H9 (cell line): ENCODE results near the gene FARP1. TPM values are rescaled to one million over a fixed set of nuclear protein-coding genes. Genes with fewer than 3 reads are reported as not detected.

Experiments used
- DNase-seq: peaks from one replicate; pipeline ENCODE4 v3.0.0-alpha.2; 2017
- H2AFZ ChIP-seq: one replicate; pipeline ENCODE4 v1.6.1; 2013; ENCODE audit warnings: mild to moderate bottlenecking, low read length, control low read depth, moderate library complexity
- H2AK5ac ChIP-seq: 2 replicates; pipeline ENCODE4 v1.6.1; 2013; ENCODE audit warnings: low read length, control low read depth, mixed read lengths; ENCODE audit not compliant: insufficient read length
- H2BK120ac ChIP-seq: one replicate; pipeline ENCODE4 v1.6.1; 2013; ENCODE audit warnings: low read depth, mild to moderate bottlenecking, low read length, control low read depth, inconsistent platforms; ENCODE audit not compliant: poor library complexity, severe bottlenecking
- H2BK12ac ChIP-seq: 2 replicates; pipeline ENCODE4 v1.6.1; 2013; ENCODE audit warnings: low read length, control low read depth, mixed read lengths, low read depth; ENCODE audit not compliant: insufficient read length
- H2BK15ac ChIP-seq: 2 replicates; pipeline ENCODE4 v1.6.1; 2013; ENCODE audit warnings: low read depth, low read length, control low read depth
- H2BK20ac ChIP-seq: one replicate; pipeline ENCODE4 v1.6.1; 2013; ENCODE audit warnings: low read depth, mild to moderate bottlenecking, low read length, control low read depth, inconsistent platforms; ENCODE audit not compliant: poor library complexity, severe bottlenecking
- H2BK5ac ChIP-seq: 2 replicates; pipeline ENCODE4 v1.6.1; 2013; ENCODE audit warnings: low read length, control low read depth, mixed read lengths; ENCODE audit not compliant: insufficient read length
- H3K14ac ChIP-seq: 2 replicates; pipeline ENCODE4 v1.6.1; 2013; ENCODE audit warnings: low read length, control low read depth; ENCODE audit not compliant: insufficient read depth
- H3K18ac ChIP-seq: 2 replicates; pipeline ENCODE4 v1.6.1; 2013; ENCODE audit warnings: low read depth, mild to moderate bottlenecking, mixed read lengths, low read length, control low read depth; ENCODE audit not compliant: insufficient read length
- H3K23ac ChIP-seq: 2 replicates; pipeline ENCODE4 v1.6.1; 2013; ENCODE audit warnings: low read length, control low read depth, mixed read lengths, low read depth; ENCODE audit not compliant: insufficient read length
- H3K23me2 ChIP-seq: 2 replicates; pipeline ENCODE4 v1.6.1; 2013; ENCODE audit warnings: low read depth, mild to moderate bottlenecking, mixed read lengths, low read length, control low read depth; ENCODE audit not compliant: insufficient read length, poor library complexity, severe bottlenecking
- H3K27ac ChIP-seq: 2 replicates; pipeline ENCODE4 v1.5.1; 2013; ENCODE audit warnings: low read length, control low read depth, mixed read lengths, low read depth; ENCODE audit not compliant: insufficient read length
- H3K27me3 ChIP-seq: 2 replicates; pipeline ENCODE4 v1.6.1; 2013; ENCODE audit warnings: low read length, control low read depth, inconsistent platforms; ENCODE audit not compliant: insufficient read depth
- H3K4ac ChIP-seq: 2 replicates; pipeline ENCODE4 v1.6.1; 2013; ENCODE audit warnings: low read depth, mild to moderate bottlenecking, control low read depth, inconsistent platforms, low read length, moderate library complexity
- H3K4me1 ChIP-seq: 2 replicates; pipeline ENCODE4 v1.6.1; 2013; ENCODE audit warnings: low read length, control low read depth, inconsistent platforms; ENCODE audit not compliant: insufficient read depth
- H3K4me2 ChIP-seq: 2 replicates; pipeline ENCODE4 v1.6.1; 2013; ENCODE audit warnings: low read length, control low read depth, mixed read lengths; ENCODE audit not compliant: insufficient read length, insufficient read depth
- H3K56ac ChIP-seq: 2 replicates; pipeline ENCODE4 v1.6.1; 2013; ENCODE audit warnings: low read depth, mild to moderate bottlenecking, mixed read lengths, low read length, control low read depth; ENCODE audit not compliant: insufficient read length
- H3K79me1 ChIP-seq: 2 replicates; pipeline ENCODE4 v1.6.1; 2013; ENCODE audit warnings: low read depth, mild to moderate bottlenecking, moderate library complexity, low read length, control low read depth, inconsistent platforms; ENCODE audit not compliant: insufficient read depth, poor library complexity, severe bottlenecking
- H3K79me2 ChIP-seq: 2 replicates; pipeline ENCODE4 v1.6.1; 2013; ENCODE audit warnings: low read length, control low read depth, inconsistent platforms; ENCODE audit not compliant: insufficient read depth
- H3K9ac ChIP-seq: 2 replicates; pipeline ENCODE4 v1.6.1; 2013; ENCODE audit warnings: low read length, control low read depth, mixed read lengths; ENCODE audit not compliant: insufficient read length; ENCODE audit errors: extremely low read depth
- H3K9me3 ChIP-seq: one replicate; pipeline ENCODE4 v1.6.1; 2013; ENCODE audit warnings: low read depth, low read length, inconsistent platforms; ENCODE audit not compliant: control insufficient read depth
- H3T11ph ChIP-seq: one replicate; pipeline ENCODE4 v1.6.1; 2013; ENCODE audit warnings: mild to moderate bottlenecking, low read length, control low read depth, inconsistent platforms
- H4K20me1 ChIP-seq: one replicate; pipeline ENCODE4 v1.6.1; 2013; ENCODE audit not compliant: control insufficient read depth, insufficient read length, insufficient read depth
- H4K5ac ChIP-seq: 2 replicates; pipeline ENCODE4 v1.6.1; 2013; ENCODE audit warnings: low read depth, mild to moderate bottlenecking, mixed read lengths, low read length, control low read depth; ENCODE audit not compliant: insufficient read length
- H4K8ac ChIP-seq: replicated peaks from 2 replicates; pipeline ENCODE4 v1.6.1; 2013; ENCODE audit warnings: low read length, control low read depth, mixed read lengths, low read depth; ENCODE audit not compliant: insufficient read length
- H4K91ac ChIP-seq: 2 replicates; pipeline ENCODE4 v1.6.1; 2013; ENCODE audit warnings: low read depth, mild to moderate bottlenecking, moderate library complexity, mixed read lengths, low read length, control low read depth; ENCODE audit not compliant: insufficient read length
- H3K27ac Mint-ChIP-seq, 3 experiments: 2 replicates in 2 of 3; 3 replicates in 1 of 3; pipeline ENCODE4 v1.8.0; 2020 to 2021; ENCODE audit warnings: mixed read lengths in 3 of 3, mild to moderate bottlenecking in 1 of 3, moderate library complexity in 1 of 3
- H3K27me3 Mint-ChIP-seq: 2 replicates; pipeline ENCODE4 v1.8.0; 2021; ENCODE audit warnings: low read depth, mild to moderate bottlenecking, moderate library complexity, mixed read lengths
- H3K36me3 Mint-ChIP-seq, 3 experiments: 2 replicates in 2 of 3; 3 replicates in 1 of 3; pipeline ENCODE4 v1.8.0; 2020 to 2021; ENCODE audit warnings: low read depth in 3 of 3, mixed read lengths in 3 of 3; ENCODE audit not compliant: insufficient read depth in 1 of 3
- H3K4me1 Mint-ChIP-seq, 2 experiments: 2 replicates each; pipeline ENCODE4 v1.8.0; 2020; ENCODE audit warnings: mixed read lengths in 2 of 2
- H3K4me3 Mint-ChIP-seq, 2 experiments: 2 replicates in 1 of 2; 3 replicates in 1 of 2; pipeline ENCODE4 v1.8.0; 2020 to 2021; ENCODE audit warnings: mild to moderate bottlenecking in 2 of 2, mixed read lengths in 2 of 2, moderate library complexity in 1 of 2
- H3K9me3 Mint-ChIP-seq, 2 experiments: 2 replicates in 1 of 2; 3 replicates in 1 of 2; pipeline ENCODE4 v1.8.0; 2020; ENCODE audit warnings: mild to moderate bottlenecking in 2 of 2, mixed read lengths in 2 of 2, moderate library complexity in 1 of 2
- CTCF ChIP-seq: fragments of 200-600 bp; sonication (generic); conservative IDR thresholded peaks from 3 replicates; pipeline ENCODE4 v1.8.0; 2021; ENCODE audit warnings: antibody characterized with exemption, mild to moderate bottlenecking
- total RNA-seq: library from RNA; stranded (reverse); gene quantifications from 2 replicates; pipeline ENCODE4 v1.2.1, GENCODE V29; 2021

FARP1 gene
- total RNA-seq, 1 experiment from 2014 or later = 95.9 TPM

- Histone ChIP-seq H2BK15ac (no peak overlapping the region), H3K23ac (no peak overlapping the region), H3K14ac (no peak overlapping the region), H3T11ph (no peak overlapping the region), H3K4ac (no peak overlapping the region), H3K79me2 (no peaks in the 10 kb centered on the region; the same call in 1 of the 2 replicates), H3K4me1 (no peaks in the 10 kb centered on the region), H3K27me3 (no peaks in the 10 kb centered on the region), H3K4me2 (no peak overlapping the region), H2AFZ (no peak overlapping the region), H3K56ac (no peak overlapping the region), H3K18ac (no peak overlapping the region), H4K5ac (no peak overlapping the region), H4K91ac (no peak overlapping the region), H4K20me1 (no peaks in the 10 kb centered on the region), H2AK5ac (no peak overlapping the region), H2BK20ac (no peak overlapping the region), H3K9me3 (no peaks in the 10 kb centered on the region), H2BK12ac (no peak overlapping the region), H4K8ac (no peak overlapping the region), H3K27ac (no peak overlapping the region), H3K79me1 (peaks cover 2% of the 10 kb centered on the region), H2BK120ac (no peak overlapping the region), H3K23me2 (no peaks in the 10 kb centered on the region), H2BK5ac (no peak overlapping the region), H3K9ac (no peak overlapping the region)
- no peak overlapping the region; a peak in 1 of 7 replicates for H3K27ac Mint-ChIP-seq
- peaks cover 5 to 10% of the 10 kb centered on the region in 2 experiments for H3K4me1 Mint-ChIP-seq
- no peak for DNase-seq
- no peak overlapping the region for H3K4me3 Mint-ChIP-seq
- H3K27me3 Mint-ChIP-seq = no peaks in the 10 kb centered on the region
- TF ChIP-seq CTCF = no peak
- H3K36me3 Mint-ChIP-seq = peaks cover 21 to 28% (median 26%) of the 10 kb centered on the region in 3 experiments; a peak in 6 of 7 replicates
- peaks cover 0 to 10% of the 10 kb centered on the region in 2 experiments; a peak in 3 of 5 replicates for H3K9me3 Mint-ChIP-seq
Measured at GRCh38 chr13:98223741-98224140, 80.8 kb downstream of the FARP1 start.
